GM19035 (cell line): ENCODE data around the gene PLEKHF1.

Experiments
- ATAC-seq: cut with Tn5 transposase; IDR thresholded peaks from one replicate; pipeline ENCODE4 v1.9.1; 2021; ENCODE audit not compliant: unreplicated experiment

Gene PLEKHF1

DNA sequence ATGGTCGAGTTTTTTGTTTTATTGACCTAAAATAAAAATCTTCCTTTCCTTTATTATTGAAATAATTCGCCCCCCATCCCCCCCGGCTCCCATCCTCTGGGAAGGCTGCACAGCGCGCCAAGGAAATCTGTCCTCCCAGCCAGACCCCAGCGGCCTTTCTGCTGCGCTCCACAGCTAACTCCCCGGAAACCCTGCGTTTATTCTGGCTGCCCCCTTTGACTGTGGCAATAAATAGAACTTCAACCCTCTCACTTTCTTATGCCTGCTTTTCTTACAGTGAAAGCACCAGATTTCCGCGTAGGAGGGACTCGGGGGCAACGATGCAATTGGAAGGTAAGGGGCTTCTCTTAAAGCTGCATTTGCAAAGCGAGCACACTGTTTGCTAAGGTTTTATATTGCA is 59.5 kb downstream of the PLEKHF1 start:
- ATAC-seq: no peak
